Spleen (tissue), 11 donors: Measurements from ENCODE around the gene KCTD21. TPM values are rescaled to one million over a fixed set of nuclear protein-coding genes. Genes with fewer than 3 reads are reported as not detected.

Source experiments
- DNase-seq: peaks from one replicate; pipeline ENCODE4 v3.0.0-alpha.2; 2020
- H3K27ac ChIP-seq, 8 donors: fragments of 200-600 bp; sonication (generic) in 7 of 8; 1 replicate in 4 of 8; 2 replicates in 4 of 8; pipeline versions ENCODE4 v1.5.0 to v1.8.0; 2016 to 2021; ENCODE audit warnings: inconsistent platforms in 4 of 8, mild to moderate bottlenecking in 4 of 8, moderate library complexity in 1 of 8
- H3K27me3 ChIP-seq, 7 donors: fragments of 200-600 bp; sonication (generic) in 6 of 7; replicated peaks in 1 of 7; 1 replicate in 4 of 7; 2 replicates in 3 of 7; pipeline versions ENCODE4 v1.5.0 to v1.8.0; 2016 to 2021; ENCODE audit warnings: inconsistent platforms in 3 of 7, mild to moderate bottlenecking in 1 of 7
- H3K36me3 ChIP-seq, 6 donors: fragments of 200-600 bp; sonication (generic) in 5 of 6; 1 replicate in 4 of 6; 2 replicates in 2 of 6; pipeline versions ENCODE4 v1.5.0 to v1.8.0; 2016 to 2021; ENCODE audit warnings: inconsistent platforms in 2 of 6
- H3K4me1 ChIP-seq, 6 donors: fragments of 200-600 bp; sonication (generic) in 5 of 6; 1 replicate in 3 of 6; 2 replicates in 3 of 6; pipeline versions ENCODE4 v1.5.0 to v1.8.0; 2016 to 2021; ENCODE audit warnings: inconsistent platforms in 3 of 6
- H3K4me3 ChIP-seq, 8 donors: fragments of 200-600 bp; sonication (generic) in 7 of 8; 1 replicate in 4 of 8; 2 replicates in 4 of 8; pipeline versions ENCODE4 v1.5.0 to v1.8.0; 2016 to 2021; ENCODE audit warnings: inconsistent platforms in 4 of 8, mild to moderate bottlenecking in 4 of 8, moderate library complexity in 2 of 8
- H3K9me3 ChIP-seq, 8 donors: fragments of 200-600 bp; sonication (generic) in 7 of 8; 1 replicate in 4 of 8; 2 replicates in 4 of 8; pipeline versions ENCODE4 v1.5.0 to v1.8.0; 2016 to 2021; ENCODE audit warnings: inconsistent platforms in 4 of 8
- CTCF ChIP-seq, 11 experiments: fragments of 200-600 bp in 7 of 11; fragments of 450-650 bp in 4 of 11; sonication (generic) in 4 of 11; IDR thresholded peaks in 8 of 11; conservative IDR thresholded peaks in 3 of 11; 1 replicate in 7 of 11; 2 replicates in 4 of 11; pipeline versions ENCODE4 v1.4.0 to v1.8.0; 2016 to 2021; ENCODE audit warnings: antibody characterized with exemption in 11 of 11, inconsistent platforms in 4 of 11, mild to moderate bottlenecking in 1 of 11
- POLR2A ChIP-seq, 3 donors: fragments of 450-650 bp; IDR thresholded peaks; one replicate each; pipeline ENCODE4 v1.5.1; 2017; ENCODE audit warnings: antibody characterized with exemption in 3 of 3, mild to moderate bottlenecking in 1 of 3
- POLR2AphosphoS5 ChIP-seq, 3 donors: sonication (generic); formaldehyde crosslinking; IDR thresholded peaks; one replicate each; pipeline ENCODE4 v1.5.1; 2017; ENCODE audit warnings: antibody characterized with exemption in 3 of 3
- WGBS, 5 donors: extraction: QIAGEN DNeasy Blood & Tissue Kit in 3 of 5; methylation state at CpG; one replicate each; pipeline versions ENCODE4 v1.1.5 to v1.1.7; 2013 to 2018; 5-methylcytosine and 5-hydroxymethylcytosine counted together
- intact Hi-C: fragments of 100-400 bp; cut with DNase I; formaldehyde crosslinking; loops from one replicate; pipeline ENCODE4 v1.15.0; 2023; ENCODE audit warnings: low total_unique reads
- polyA plus RNA-seq, 3 donors: library from polyadenylated mRNA; stranded (reverse); fragments of 200-250 nt; gene quantifications; one replicate each; pipeline ENCODE4 v1.2.1, GENCODE V29; 2013
- total RNA-seq, 7 donors: library from RNA; depleted of rRNA in 3 of 7; stranded (reverse); fragments of >200 nt in 3 of 7; fragmentation: NEBNext Ultra II Directional in 4 of 7; extraction: Animal tissue kit (Norgen Biotek cat#: 25700) in 4 of 7; gene quantifications; one replicate each; pipeline versions ENCODE4 v1.1.0 to v1.2.1, GENCODE V29; 2016 to 2021
- donor health status: healthy with polysubstance abuse.
- donor health status: DM: no; HTN: no; CAD: no; lungs with moderate emphysema.
- donor health status: DM: no; HTN: no; CAD: no.
- donor health status: Bipolar disorder and iron deficiency.
- donor health status: healthy.
- donor health status: DM: no; HTN: no; CAD: no.
- donor health status: DM: yes; HTN: yes; CAD: no.

The KCTD21 gene
- total and polyA plus RNA-seq, 10 donors: 1.2 to 13.6 (median 6.4) TPM

DNA sequence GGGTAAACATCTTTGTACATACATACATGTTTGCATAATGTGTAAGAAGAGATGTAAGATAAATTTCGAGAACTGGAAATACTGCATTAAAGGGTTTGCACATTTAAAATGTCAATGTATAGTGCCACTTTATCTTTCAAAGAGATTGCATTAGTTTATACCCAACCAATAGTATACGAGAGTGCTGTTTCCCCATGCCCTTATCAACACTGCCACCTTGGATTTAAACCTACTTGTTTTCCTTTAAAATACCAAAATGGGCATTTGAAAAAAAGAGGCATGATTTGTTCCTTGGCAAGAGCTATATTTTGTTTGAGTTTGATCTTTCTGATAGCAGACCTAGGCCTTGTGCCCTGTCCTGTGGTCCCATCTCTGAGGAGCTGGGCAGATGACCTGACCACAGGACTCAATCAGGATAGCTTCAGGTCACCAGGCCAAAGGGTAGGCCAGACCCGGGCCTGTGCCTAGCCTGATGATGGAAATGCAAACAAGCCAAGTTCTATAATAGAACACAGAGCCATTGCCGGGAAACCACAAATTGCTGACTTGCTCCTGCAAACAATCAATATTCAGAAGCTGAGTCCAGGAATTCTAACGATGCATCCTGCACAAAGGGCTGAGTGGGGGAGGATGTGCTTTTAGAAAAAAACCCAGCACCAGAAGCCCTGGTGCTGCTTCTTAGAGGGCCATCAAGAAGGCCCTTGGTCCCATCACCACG, 32.1 kb downstream of the KCTD21 start:
- Histone ChIP-seq H3K4me1 (no peaks in the 10 kb centered on the region), H3K9me3 (no peaks in the 10 kb centered on the region), H3K4me3 (no peak overlapping the region), H3K27me3 (no peaks in the 10 kb centered on the region), H3K36me3 (peaks cover 0 to 11% (median 0%) of the 10 kb centered on the region in 6 donors), H3K27ac (no peak overlapping the region)
- peak; percentile 31 for DNase-seq
- 51 to 74% (median 56%) methylated on average over 6 of the region's 6 CpGs for WGBS, 5 donors
- TF ChIP-seq POLR2A (IDR thresholded peaks at IDR 0.05) (no peak), POLR2AphosphoS5 (IDR thresholded peaks at IDR 0.05) (no peak), CTCF (IDR thresholded peaks at IDR 0.05 in 8 of 11, conservative IDR thresholded peaks at IDR 0.05 in 3 of 11) (no peak)
- intact Hi-C loops: no loop called here

GRCh38 chr11:78151804-78152203, 36.6 kb downstream of the KCTD21 start:
- H3K4me1 ChIP-seq: no peaks in the 10 kb centered on the region
- peaks cover 0 to 17% (median 0%) of the 10 kb centered on the region in 6 donors for H3K36me3 ChIP-seq
- no peaks in the 10 kb centered on the region for H3K9me3 ChIP-seq
- no peak overlapping the region for H3K27ac ChIP-seq
- intact Hi-C loops: no loop called here
- DNase-seq: no peak
- no peak overlapping the region for H3K4me3 ChIP-seq
- no peaks in the 10 kb centered on the region for H3K27me3 ChIP-seq
- TF ChIP-seq POLR2A (IDR thresholded peaks at IDR 0.05) (no peak), POLR2AphosphoS5 (IDR thresholded peaks at IDR 0.05) (no peak), CTCF (IDR thresholded peaks at IDR 0.05 in 8 of 11, conservative IDR thresholded peaks at IDR 0.05 in 3 of 11) (no peak)

- intact Hi-C loops: no loop called here
- no peaks in the 10 kb centered on the region for H3K9me3 ChIP-seq
- TF ChIP-seq POLR2AphosphoS5 (IDR thresholded peaks at IDR 0.05) (no peak), CTCF (IDR thresholded peaks at IDR 0.05 in 8 of 11, conservative IDR thresholded peaks at IDR 0.05 in 3 of 11) (no peak), POLR2A (IDR thresholded peaks at IDR 0.05) (no peak)
- no peaks in the 10 kb centered on the region for H3K4me1 ChIP-seq
- no peak overlapping the region for H3K4me3 ChIP-seq
- peaks cover 0 to 17% (median 0%) of the 10 kb centered on the region in 6 donors for H3K36me3 ChIP-seq
- H3K27me3 ChIP-seq: no peaks in the 10 kb centered on the region
- no peak for DNase-seq
- H3K27ac ChIP-seq: no peak overlapping the region
These were observed 37.7 kb downstream of the KCTD21 start for GRCh38 chr11:78150754-78151153.

GRCh38 chr11:78150346-78150745, 38.1 kb downstream of the KCTD21 start:
- H3K4me1 ChIP-seq: no peaks in the 10 kb centered on the region
- H3K27ac ChIP-seq: no peak overlapping the region
- no peaks in the 10 kb centered on the region for H3K9me3 ChIP-seq
- peaks cover 0 to 17% (median 0%) of the 10 kb centered on the region in 6 donors for H3K36me3 ChIP-seq
- DNase-seq: no peak
- no peak overlapping the region for H3K4me3 ChIP-seq
- WGBS, 5 donors: 91 to 97% (median 95%) methylated on average over 4 of the region's 4 CpGs
- H3K27me3 ChIP-seq: no peaks in the 10 kb centered on the region
- TF ChIP-seq POLR2A (IDR thresholded peaks at IDR 0.05): no peak
- no peak for TF ChIP-seq POLR2AphosphoS5 (IDR thresholded peaks at IDR 0.05)
- no peak for TF ChIP-seq CTCF (IDR thresholded peaks at IDR 0.05 in 8 of 11, conservative IDR thresholded peaks at IDR 0.05 in 3 of 11)
- intact Hi-C loops: no loop called here
